CD14-positive monocyte (primary cell): Measurements from ENCODE around the gene LIN9. TPM values are rescaled to one million over a fixed set of nuclear protein-coding genes. Genes with fewer than 3 reads are reported as not detected.

Experiments used
- DNase-seq, 3 donors: peaks; one replicate each; pipeline ENCODE4 v3.0.0-alpha.2; 2011 to 2022
- H2AFZ ChIP-seq: 2 replicates; pipeline ENCODE4 v1.6.0; 2012; ENCODE audit warnings: mild to moderate bottlenecking, low read depth, low read length, inconsistent platforms; ENCODE audit not compliant: insufficient read depth, poor library complexity, severe bottlenecking
- H3K27ac ChIP-seq, 2 donors: 1 replicate in 1 of 2; 2 replicates in 1 of 2; pipeline ENCODE4 v1.5.1; 2012 to 2013; ENCODE audit warnings: low read length in 2 of 2, control low read depth in 1 of 2, inconsistent platforms in 1 of 2, low read depth in 1 of 2, mild to moderate bottlenecking in 1 of 2
- H3K27me3 ChIP-seq, 2 donors: one replicate each; pipeline versions ENCODE4 v1.6.0 to v1.6.1; 2011 to 2013; ENCODE audit warnings: low read length in 2 of 2; ENCODE audit not compliant: control insufficient read depth in 2 of 2, insufficient read depth in 2 of 2
- H3K36me3 ChIP-seq, 2 donors: replicated peaks in 1 of 2; 1 replicate in 1 of 2; 2 replicates in 1 of 2; pipeline versions ENCODE4 v1.5.1 to v1.6.1; 2012 to 2013; ENCODE audit warnings: low read length in 2 of 2, control low read depth in 1 of 2, inconsistent platforms in 1 of 2, mild to moderate bottlenecking in 1 of 2; ENCODE audit not compliant: insufficient read depth in 2 of 2, control insufficient read depth in 1 of 2
- H3K4me1 ChIP-seq, 2 donors: 1 replicate in 1 of 2; 2 replicates in 1 of 2; pipeline versions ENCODE4 v1.5.1 to v1.6.1; 2012 to 2013; ENCODE audit warnings: low read length in 2 of 2, control low read depth in 1 of 2, inconsistent platforms in 1 of 2, mild to moderate bottlenecking in 1 of 2, moderate library complexity in 1 of 2; ENCODE audit not compliant: insufficient read depth in 2 of 2, control insufficient read depth in 1 of 2
- H3K4me2 ChIP-seq: replicated peaks from 2 replicates; pipeline ENCODE3; 2012; ENCODE audit warnings: low read length, moderate library complexity, mild to moderate bottlenecking; ENCODE audit not compliant: poor library complexity, severe bottlenecking; ENCODE audit errors: extremely low read depth
- H3K4me3 ChIP-seq, 3 experiments: fragments of 200-600 bp in 1 of 3; sonication (generic) in 1 of 3; replicated peaks in 1 of 3; 1 replicate in 2 of 3; 2 replicates in 1 of 3; pipeline ENCODE4 v1.5.1; 2011 to 2013; ENCODE audit warnings: low read length in 3 of 3, mild to moderate bottlenecking in 3 of 3, control low read depth in 2 of 3, low read depth in 2 of 3, inconsistent platforms in 1 of 3, moderate library complexity in 1 of 3
- H3K79me2 ChIP-seq: 2 replicates; pipeline ENCODE4 v1.6.0; 2012; ENCODE audit warnings: mild to moderate bottlenecking, control low read depth, inconsistent platforms, low read length, moderate library complexity; ENCODE audit not compliant: insufficient read depth
- H3K9ac ChIP-seq: 2 replicates; pipeline ENCODE4 v1.6.0; 2017; ENCODE audit warnings: low read length, mild to moderate bottlenecking; ENCODE audit not compliant: insufficient read depth, poor library complexity, severe bottlenecking
- H3K9me3 ChIP-seq, 2 donors: replicated peaks in 1 of 2; 1 replicate in 1 of 2; 2 replicates in 1 of 2; pipeline versions ENCODE4 v1.5.1 to v1.6.1; 2012 to 2013; ENCODE audit warnings: low read length in 2 of 2, control low read depth in 1 of 2; ENCODE audit not compliant: control insufficient read depth in 1 of 2, insufficient read depth in 1 of 2
- H4K20me1 ChIP-seq: 2 replicates; pipeline ENCODE4 v1.6.0; 2012; ENCODE audit warnings: mild to moderate bottlenecking, low read length, control low read depth, moderate library complexity; ENCODE audit not compliant: insufficient read depth
- H3K27ac Mint-ChIP-seq, 7 donors: one replicate each; pipeline ENCODE4 v1.8.0; 2020; ENCODE audit warnings: mild to moderate bottlenecking in 7 of 7, mixed read lengths in 7 of 7, moderate library complexity in 6 of 7, inconsistent platforms in 2 of 7
- H3K27me3 Mint-ChIP-seq, 3 donors: one replicate each; pipeline ENCODE4 v1.8.0; 2021 to 2022; ENCODE audit warnings: low read depth in 3 of 3, mild to moderate bottlenecking in 3 of 3, mixed read lengths in 3 of 3, moderate library complexity in 3 of 3, inconsistent platforms in 1 of 3
- H3K36me3 Mint-ChIP-seq, 2 donors: one replicate each; pipeline ENCODE4 v1.8.0; 2020; ENCODE audit warnings: mixed read lengths in 2 of 2, inconsistent platforms in 1 of 2, mild to moderate bottlenecking in 1 of 2
- H3K4me1 Mint-ChIP-seq: one replicate; pipeline ENCODE4 v1.8.0; 2020; ENCODE audit warnings: mild to moderate bottlenecking, mixed read lengths
- H3K4me3 Mint-ChIP-seq, 2 donors: one replicate each; pipeline ENCODE4 v1.8.0; 2020; ENCODE audit warnings: mild to moderate bottlenecking in 2 of 2, mixed read lengths in 2 of 2, moderate library complexity in 1 of 2
- H3K9me3 Mint-ChIP-seq, 7 donors: one replicate each; pipeline ENCODE4 v1.8.0; 2020 to 2022; ENCODE audit warnings: mixed read lengths in 7 of 7, mild to moderate bottlenecking in 6 of 7, moderate library complexity in 6 of 7, inconsistent platforms in 2 of 7
- WGBS: methylation state at CpG from one replicate; pipeline ENCODE4 v1.1.5; 2013; ENCODE audit warnings: missing lambda C conversion rate; ENCODE audit not compliant: insufficient coverage; 5-methylcytosine and 5-hydroxymethylcytosine counted together
- intact Hi-C, 2 donors: fragments of 100-400 bp; cut with micrococcal nuclease; formaldehyde crosslinking; loops; one replicate each; pipeline versions ENCODE4 v1.15.0 to v1.15.1; 2023
- polyA plus RNA-seq, 3 donors: library from polyadenylated mRNA; depleted of rRNA in 1 of 3; unstranded in 2 of 3; stranded (reverse) in 1 of 3; fragments of 300-500 nt in 2 of 3; fragments of >200 nt in 1 of 3; fragmentation: Illumina TruSeq in 2 of 3; gene quantifications; 1 replicate in 2 of 3; 2 replicates in 1 of 3; pipeline ENCODE4 v1.2.3, GENCODE V29; 2012 to 2021
- TF ChIP-seq, protein P1 (sequence below): fragments of 200-600 bp; IDR thresholded peaks from one replicate; pipeline ENCODE4 v1.8.0; 2022; ENCODE audit warnings: antibody characterized with exemption, mild to moderate bottlenecking

LIN9 gene
- polyA plus RNA-seq, 3 donors: 0.56 to 1.3 (median 0.76) TPM

DNA sequence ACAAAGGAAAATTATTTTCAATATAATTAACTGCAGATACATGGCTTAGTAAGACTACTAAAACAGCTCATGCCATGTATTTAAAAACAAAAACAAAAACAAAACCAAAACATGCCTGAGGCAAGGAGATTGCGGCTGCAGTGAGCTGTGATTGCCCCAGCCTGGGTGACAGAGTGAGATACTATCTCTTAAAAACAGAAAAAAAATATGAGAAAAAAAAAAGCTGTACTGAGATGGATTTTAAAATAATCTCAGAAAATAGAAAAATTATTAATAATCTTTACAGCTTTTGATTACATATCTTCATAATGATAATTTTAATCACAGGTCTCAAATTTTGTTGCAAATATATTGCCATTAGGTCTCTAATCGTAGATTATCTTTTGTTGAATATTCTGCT, 24.0 kb upstream of the LIN9 start:
- H3K4me3 Mint-ChIP-seq: peak overlapping the region in 1 of 2 donors; percentile 58
- intact Hi-C loops: no loop called here
- peaks cover 0 to 2% (median 2%) of the 10 kb centered on the region in 3 donors for H3K27me3 Mint-ChIP-seq
- H3K4me1 Mint-ChIP-seq: peaks cover 7% of the 10 kb centered on the region
- peak overlapping the region; percentile 34 for H3K4me2 ChIP-seq
- no peaks in the 10 kb centered on the region for H3K9me3 ChIP-seq
- H3K79me2 ChIP-seq: no peaks in the 10 kb centered on the region
- H3K4me1 ChIP-seq: peaks cover 0 to 5% of the 10 kb centered on the region in 2 donors
- H3K36me3 Mint-ChIP-seq: no peaks in the 10 kb centered on the region
- no peak overlapping the region for H3K9ac ChIP-seq
- H3K27ac ChIP-seq: no peak overlapping the region
- DNase-seq: no peak
- TF ChIP-seq, protein P1, sequence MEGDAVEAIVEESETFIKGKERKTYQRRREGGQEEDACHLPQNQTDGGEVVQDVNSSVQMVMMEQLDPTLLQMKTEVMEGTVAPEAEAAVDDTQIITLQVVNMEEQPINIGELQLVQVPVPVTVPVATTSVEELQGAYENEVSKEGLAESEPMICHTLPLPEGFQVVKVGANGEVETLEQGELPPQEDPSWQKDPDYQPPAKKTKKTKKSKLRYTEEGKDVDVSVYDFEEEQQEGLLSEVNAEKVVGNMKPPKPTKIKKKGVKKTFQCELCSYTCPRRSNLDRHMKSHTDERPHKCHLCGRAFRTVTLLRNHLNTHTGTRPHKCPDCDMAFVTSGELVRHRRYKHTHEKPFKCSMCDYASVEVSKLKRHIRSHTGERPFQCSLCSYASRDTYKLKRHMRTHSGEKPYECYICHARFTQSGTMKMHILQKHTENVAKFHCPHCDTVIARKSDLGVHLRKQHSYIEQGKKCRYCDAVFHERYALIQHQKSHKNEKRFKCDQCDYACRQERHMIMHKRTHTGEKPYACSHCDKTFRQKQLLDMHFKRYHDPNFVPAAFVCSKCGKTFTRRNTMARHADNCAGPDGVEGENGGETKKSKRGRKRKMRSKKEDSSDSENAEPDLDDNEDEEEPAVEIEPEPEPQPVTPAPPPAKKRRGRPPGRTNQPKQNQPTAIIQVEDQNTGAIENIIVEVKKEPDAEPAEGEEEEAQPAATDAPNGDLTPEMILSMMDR: no peak
- no peaks in the 10 kb centered on the region for H3K36me3 ChIP-seq
- H3K4me3 ChIP-seq: no peak overlapping the region
- no peak overlapping the region for H3K27ac Mint-ChIP-seq
- H3K27me3 ChIP-seq: no peaks in the 10 kb centered on the region
- H3K9me3 Mint-ChIP-seq: no peaks in the 10 kb centered on the region
- no peaks in the 10 kb centered on the region for H4K20me1 ChIP-seq
- no CpG with 5 or more reads among the region's 2 CpGs for WGBS
- peak overlapping the region; percentile 65 for H2AFZ ChIP-seq

DNA sequence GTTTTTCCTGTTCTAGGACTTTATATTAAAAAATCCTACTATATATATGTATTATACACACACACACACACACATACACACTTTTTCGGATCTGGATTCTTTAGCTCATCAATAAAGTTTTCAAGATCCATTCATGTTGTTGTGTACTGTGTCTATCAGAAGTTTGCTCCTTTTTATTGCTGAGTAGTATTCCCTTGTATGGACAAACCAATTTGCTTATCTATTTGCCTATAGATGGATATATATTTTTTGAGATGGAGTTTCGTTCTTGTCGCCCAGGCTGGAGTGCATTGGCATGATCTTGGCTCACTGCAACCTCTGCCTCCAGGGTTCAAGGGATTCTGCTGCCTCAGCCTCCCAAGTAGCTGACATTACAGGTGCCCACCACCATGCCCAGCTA, 20.3 kb upstream of the LIN9 start:
- no peak overlapping the region for H2AFZ ChIP-seq
- no peak overlapping the region for H3K9ac ChIP-seq
- H3K4me3 ChIP-seq: no peak overlapping the region
- H3K4me1 ChIP-seq: peaks cover 0 to 5% of the 10 kb centered on the region in 2 donors
- 100% methylated on average over 2 of the region's 3 CpGs for whole genome bisulfite sequencing
- no peaks in the 10 kb centered on the region for H3K36me3 Mint-ChIP-seq
- intact Hi-C loops: no loop called here
- no peak overlapping the region for H3K4me3 Mint-ChIP-seq
- no peak overlapping the region for H3K27ac Mint-ChIP-seq
- H3K9me3 Mint-ChIP-seq: no peaks in the 10 kb centered on the region
- H3K79me2 ChIP-seq: no peaks in the 10 kb centered on the region
- no peaks in the 10 kb centered on the region for H3K36me3 ChIP-seq
- H4K20me1 ChIP-seq: no peaks in the 10 kb centered on the region
- TF ChIP-seq, protein P1: no peak
- peaks cover 7% of the 10 kb centered on the region for H3K4me1 Mint-ChIP-seq
- no peak for DNase-seq
- no peaks in the 10 kb centered on the region for H3K27me3 ChIP-seq
- H3K9me3 ChIP-seq: no peaks in the 10 kb centered on the region
- no peak overlapping the region for H3K27ac ChIP-seq
- no peak overlapping the region for H3K4me2 ChIP-seq
- H3K27me3 Mint-ChIP-seq: peaks cover 0 to 2% (median 0%) of the 10 kb centered on the region in 3 donors
